Peyer's patch (tissue), 4 donors: ENCODE results near the gene UBE2J1. TPM values are rescaled to one million over a fixed set of nuclear protein-coding genes. Genes with fewer than 3 reads are reported as not detected.

Experiments used
- DNase-seq, 3 donors: peaks; one replicate each; pipeline ENCODE4 v3.0.0-alpha.2; 2017 to 2019
- H3K27ac ChIP-seq, 4 donors: fragments of 200-600 bp; sonication (generic); one replicate each; pipeline ENCODE4 v1.5.1; 2016 to 2019
- H3K27me3 ChIP-seq, 2 donors: fragments of 200-600 bp; sonication (generic); one replicate each; pipeline ENCODE4 v1.5.1; 2019
- H3K36me3 ChIP-seq, 3 donors: fragments of 200-600 bp; sonication (generic); one replicate each; pipeline ENCODE4 v1.5.1; 2016 to 2019
- H3K4me1 ChIP-seq, 4 donors: fragments of 200-600 bp; sonication (generic); one replicate each; pipeline ENCODE4 v1.5.1; 2016 to 2019
- H3K4me3 ChIP-seq, 4 donors: fragments of 200-600 bp; sonication (generic); 1 replicate in 3 of 4; 2 replicates in 1 of 4; pipeline ENCODE4 v1.5.1; 2016 to 2019; ENCODE audit warnings: mild to moderate bottlenecking in 1 of 4
- H3K9me3 ChIP-seq, 4 donors: fragments of 200-600 bp; sonication (generic); one replicate each; pipeline ENCODE4 v1.5.1; 2016 to 2019; ENCODE audit warnings: mild to moderate bottlenecking in 1 of 4
- CTCF ChIP-seq, 6 experiments: fragments of 450-650 bp in 4 of 6; fragments of 200-600 bp in 2 of 6; sonication (generic) in 1 of 6; IDR thresholded peaks; one replicate each; pipeline ENCODE4 v1.5.1; 2017 to 2019; ENCODE audit warnings: antibody characterized with exemption in 6 of 6, mild to moderate bottlenecking in 3 of 6, moderate library complexity in 1 of 6
- POLR2A ChIP-seq, 2 donors: fragments of 450-650 bp; IDR thresholded peaks; one replicate each; pipeline ENCODE4 v1.5.1; 2017; ENCODE audit warnings: antibody characterized with exemption in 2 of 2, mild to moderate bottlenecking in 2 of 2, moderate library complexity in 2 of 2
- total RNA-seq, 4 donors: library from RNA; depleted of rRNA; stranded (reverse); fragments of >200 nt; gene quantifications; one replicate each; pipeline ENCODE4 v1.1.0, GENCODE V29; 2016

UBE2J1 gene
- total RNA-seq, 4 donors from 2014 or later, result 35.0 to 57.8 (median 44.7) TPM

GRCh38 chr6:89291256-89291819 is 61.2 kb downstream of the UBE2J1 start:
- DNase-seq, result no peak
- Histone ChIP-seq H3K4me1 (no peaks in the 10 kb centered on the region), H3K27me3 (no peaks in the 10 kb centered on the region), H3K27ac (no peak overlapping the region), H3K36me3 (no peaks in the 10 kb centered on the region), H3K9me3 (no peaks in the 10 kb centered on the region), H3K4me3 (no peak overlapping the region)
- TF ChIP-seq POLR2A (IDR thresholded peaks at IDR 0.05) (no peak), CTCF (IDR thresholded peaks at IDR 0.05) (no peak)

DNA sequence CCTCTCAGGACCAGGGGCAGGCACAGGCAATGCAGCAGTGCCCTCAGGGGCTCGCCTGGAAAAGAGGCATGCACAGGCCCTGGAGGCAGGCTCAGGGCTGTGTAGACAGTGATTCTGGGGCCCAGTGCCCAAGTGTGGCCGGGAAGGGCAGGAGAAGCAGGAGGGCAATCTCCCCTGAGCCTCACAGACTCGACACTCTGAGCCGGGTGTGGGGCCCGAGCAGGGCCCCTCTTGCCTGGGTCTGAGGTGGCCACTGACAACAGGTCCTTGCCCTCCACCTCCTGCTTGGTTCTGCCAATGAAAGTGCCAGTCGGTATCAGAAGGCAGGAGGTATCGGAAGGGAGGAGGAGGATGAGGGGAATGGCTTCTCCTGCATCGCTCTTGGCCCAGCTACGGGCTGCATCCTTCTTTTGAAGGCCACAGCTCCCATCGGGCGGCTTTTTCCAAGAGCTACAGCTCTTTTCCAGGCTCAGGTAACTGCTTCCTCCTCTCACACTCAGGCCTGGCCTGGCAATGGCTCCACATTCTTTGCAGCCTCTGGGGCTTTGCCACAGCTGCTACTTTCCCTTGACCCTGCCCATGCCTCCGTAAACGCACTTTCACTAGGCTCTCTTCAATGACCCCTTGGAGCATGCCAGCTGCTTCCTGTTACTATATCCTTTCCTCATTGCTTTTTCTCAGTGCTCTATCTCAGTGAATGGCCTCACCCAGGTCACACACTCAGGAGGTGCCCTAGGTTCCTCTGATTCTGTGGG is 61.9 kb downstream of the UBE2J1 start:
- Histone ChIP-seq H3K9me3 (no peaks in the 10 kb centered on the region), H3K4me3 (no peak overlapping the region)
- no peak for TF ChIP-seq CTCF (IDR thresholded peaks at IDR 0.05)
- TF ChIP-seq POLR2A (IDR thresholded peaks at IDR 0.05), result no peak

GRCh38 chr6:89289710-89290109 is 62.8 kb downstream of the UBE2J1 start:
- Histone ChIP-seq H3K9me3 (no peaks in the 10 kb centered on the region), H3K36me3 (no peaks in the 10 kb centered on the region), H3K4me1 (no peaks in the 10 kb centered on the region), H3K4me3 (no peak overlapping the region), H3K27me3 (no peaks in the 10 kb centered on the region), H3K27ac (no peak overlapping the region)
- no peak for TF ChIP-seq POLR2A (IDR thresholded peaks at IDR 0.05)
- no peak for TF ChIP-seq CTCF (IDR thresholded peaks at IDR 0.05)
- DNase-seq, result no peak

More for the DNA sequence above, 61.9 kb downstream of the UBE2J1 start:
- Histone ChIP-seq H3K27ac (no peak overlapping the region), H3K4me1 (no peaks in the 10 kb centered on the region), H3K36me3 (no peaks in the 10 kb centered on the region), H3K27me3 (no peaks in the 10 kb centered on the region)
- no peak for DNase-seq

DNA sequence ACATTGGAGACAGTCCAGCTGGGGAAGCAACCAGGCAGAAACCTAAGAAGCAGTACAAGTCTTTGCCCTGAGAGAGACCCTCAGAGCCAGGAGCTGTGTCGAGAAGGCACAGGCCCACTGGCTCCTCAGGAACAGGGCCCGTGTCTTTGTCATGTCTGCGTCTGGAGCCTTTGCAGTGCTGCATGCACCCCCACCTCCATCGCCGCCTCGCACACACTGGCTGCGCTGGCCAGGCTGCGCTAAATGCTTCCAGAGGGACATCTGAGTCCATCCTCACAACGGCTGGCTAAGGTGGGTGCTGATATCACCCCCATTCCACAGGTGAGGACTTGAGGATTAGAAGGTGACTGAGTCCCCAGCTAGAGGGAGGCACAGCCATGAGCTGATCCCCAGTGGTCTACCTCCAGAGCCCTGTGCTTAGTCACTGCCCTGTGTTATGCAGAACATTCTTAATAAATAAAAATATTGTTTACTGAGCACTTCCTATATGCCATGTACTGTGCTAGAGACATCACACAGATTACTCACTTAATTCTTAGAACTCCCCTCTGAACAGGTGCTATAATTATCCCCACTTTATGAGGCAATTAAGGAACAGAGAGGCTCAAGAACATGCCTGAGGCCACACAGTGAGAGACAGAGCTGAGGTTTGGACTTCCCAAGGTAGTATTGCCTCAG is 65.0 kb downstream of the UBE2J1 start:
- Histone ChIP-seq H3K9me3 (no peaks in the 10 kb centered on the region), H3K4me3 (no peak overlapping the region), H3K27me3 (no peaks in the 10 kb centered on the region), H3K36me3 (no peaks in the 10 kb centered on the region), H3K4me1 (no peaks in the 10 kb centered on the region), H3K27ac (no peak overlapping the region)
- DNase-seq, result no peak
- TF ChIP-seq CTCF (IDR thresholded peaks at IDR 0.05), result no peak
- no peak for TF ChIP-seq POLR2A (IDR thresholded peaks at IDR 0.05)

GRCh38 chr6:89286516-89286915 is 66.0 kb downstream of the UBE2J1 start:
- Histone ChIP-seq H3K27ac (no peak overlapping the region), H3K9me3 (no peaks in the 10 kb centered on the region), H3K4me3 (no peak overlapping the region), H3K36me3 (no peaks in the 10 kb centered on the region), H3K27me3 (no peaks in the 10 kb centered on the region), H3K4me1 (no peaks in the 10 kb centered on the region)
- DNase-seq, result no peak
- TF ChIP-seq CTCF (IDR thresholded peaks at IDR 0.05), result no peak
- no peak for TF ChIP-seq POLR2A (IDR thresholded peaks at IDR 0.05)
